ENCODE results near the gene MMEL1. TPM values are rescaled to one million over a fixed set of nuclear protein-coding genes. Genes with fewer than 3 reads are reported as not detected.
"Not testable (repeated sequence)": the region's sequence is repeated elsewhere in the genome, so short reads cannot be mapped to it uniquely, and the experiment has no call there.

MMEL1 gene
- 0.43 and 0.90 TPM in 2 replicates for total RNA-seq (2014; rRNA removed; shearing (Covaris generic))
- 0.57 and 0.71 TPM in 2 replicates for polyA plus RNA-seq (2016; fragmentation: Nextera tagmentation; extraction: Ambion mirVana)
- long read RNA-seq: 0 reads

GRCh38 chr1:2632561-2633361 lies at the start of gene MMEL1:
Gene MMEL1, minus strand, starts transcription at chr1:2633016. Its CDS starts 3,532 bp downstream, at chr1:2629484.
- H3K79me2 ChIP-seq (replicated peaks; ENCODE audit: insufficient read depth): no peaks in the 10 kb centered on the region
- H3K9me3 Mint-ChIP-seq: peaks cover 31% of the 10 kb centered on the region

DNA sequence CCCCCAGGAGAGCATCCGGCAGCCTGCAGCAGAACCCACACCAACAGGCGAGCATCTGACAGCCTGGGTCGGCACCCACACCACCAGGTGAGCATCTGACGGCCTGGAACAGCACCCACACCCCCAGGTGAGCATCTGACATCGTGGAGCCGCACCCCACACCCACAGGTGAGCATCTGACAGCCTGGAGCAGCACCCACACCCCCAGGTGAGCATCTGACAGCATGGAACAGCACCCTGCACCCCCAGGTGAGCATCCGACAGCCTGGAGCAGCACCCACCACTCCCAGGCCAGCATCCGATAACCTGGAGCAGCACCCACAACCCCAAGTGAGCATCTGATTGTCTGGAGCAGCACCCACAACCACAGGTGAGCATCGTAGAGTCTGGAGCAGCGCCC lies 43.9 kb upstream of the MMEL1 start:
- H3K79me2 ChIP-seq (replicated peaks; ENCODE audit: insufficient read depth); H3K4me3 Mint-ChIP-seq; H3K27ac ChIP-seq (ENCODE audit: low read depth); H3K9me2 ChIP-seq (ENCODE audit: insufficient read depth); H3K36me3 Mint-ChIP-seq (ENCODE audit: low read depth); H3F3A ChIP-seq (replicated peaks; ENCODE audit: low read depth); H3K4me3 ChIP-seq; H3K4me1 Mint-ChIP-seq; H2AFZ ChIP-seq; H3K27ac Mint-ChIP-seq; H3K27me3 Mint-ChIP-seq (ENCODE audit: insufficient read depth, low read depth, poor library complexity); H3K36me3 ChIP-seq (ENCODE audit: insufficient read depth); H3K27me3 ChIP-seq (ENCODE audit: insufficient read depth); ATAC-seq; H3K4me1 ChIP-seq (ENCODE audit: insufficient read depth); H4K20me1 ChIP-seq (replicated peaks; ENCODE audit: insufficient read depth); DNase-seq (ENCODE audit: low spot score); H3K4me2 ChIP-seq: not testable (repeated sequence)
- peaks cover 12% of the 10 kb centered on the region for H3K9me3 Mint-ChIP-seq

More at GRCh38 chr1:2632561-2633361, at the start of gene MMEL1:
- Histone ChIP-seq H3K4me3 (no peak within 1 kb of the TSS), H4K20me1 (replicated peaks; ENCODE audit: insufficient read depth) (no peaks in the 10 kb centered on the region), H3F3A (replicated peaks; ENCODE audit: low read depth) (peaks cover 10% of the 10 kb centered on the region; the same call in 1 of the 2 replicates), H3K27me3 (ENCODE audit: insufficient read depth) (peaks cover 34% of the 10 kb centered on the region), H3K9me2 (ENCODE audit: insufficient read depth) (no peaks in the 10 kb centered on the region), H3K36me3 (ENCODE audit: insufficient read depth) (no peaks in the 10 kb centered on the region), H2AFZ (peak within 1 kb of the TSS; percentile 84), H3K4me1 (ENCODE audit: insufficient read depth) (peaks cover 11% of the 10 kb centered on the region), H3K27ac (ENCODE audit: low read depth) (no peak within 1 kb of the TSS), H3K4me2 (0 out of 2 replicates have a peak within 1 kb of the TSS, but pooled peaks have one; percentile 51)
- DNase-seq (ENCODE audit: low spot score) (peak; percentile 55), ATAC-seq (peak; percentile 52)
- Mint-ChIP-seq H3K27me3 (ENCODE audit: insufficient read depth, low read depth, poor library complexity) (peaks cover 56% of the 10 kb centered on the region), H3K4me3 (no peak within 1 kb of the TSS), H3K27ac (no peak within 1 kb of the TSS), H3K4me1 (peaks cover 18% of the 10 kb centered on the region), H3K36me3 (ENCODE audit: low read depth) (peaks cover 17% of the 10 kb centered on the region)
- no peak for TF ChIP-seq POLR2AphosphoS5 (IDR thresholded peaks at IDR 0.05; ENCODE audit: low read depth)
- TF ChIP-seq NANOG (IDR thresholded peaks at IDR 0.05; ENCODE audit: borderline replicate concordance): no peak
- TF ChIP-seq, protein P1, sequence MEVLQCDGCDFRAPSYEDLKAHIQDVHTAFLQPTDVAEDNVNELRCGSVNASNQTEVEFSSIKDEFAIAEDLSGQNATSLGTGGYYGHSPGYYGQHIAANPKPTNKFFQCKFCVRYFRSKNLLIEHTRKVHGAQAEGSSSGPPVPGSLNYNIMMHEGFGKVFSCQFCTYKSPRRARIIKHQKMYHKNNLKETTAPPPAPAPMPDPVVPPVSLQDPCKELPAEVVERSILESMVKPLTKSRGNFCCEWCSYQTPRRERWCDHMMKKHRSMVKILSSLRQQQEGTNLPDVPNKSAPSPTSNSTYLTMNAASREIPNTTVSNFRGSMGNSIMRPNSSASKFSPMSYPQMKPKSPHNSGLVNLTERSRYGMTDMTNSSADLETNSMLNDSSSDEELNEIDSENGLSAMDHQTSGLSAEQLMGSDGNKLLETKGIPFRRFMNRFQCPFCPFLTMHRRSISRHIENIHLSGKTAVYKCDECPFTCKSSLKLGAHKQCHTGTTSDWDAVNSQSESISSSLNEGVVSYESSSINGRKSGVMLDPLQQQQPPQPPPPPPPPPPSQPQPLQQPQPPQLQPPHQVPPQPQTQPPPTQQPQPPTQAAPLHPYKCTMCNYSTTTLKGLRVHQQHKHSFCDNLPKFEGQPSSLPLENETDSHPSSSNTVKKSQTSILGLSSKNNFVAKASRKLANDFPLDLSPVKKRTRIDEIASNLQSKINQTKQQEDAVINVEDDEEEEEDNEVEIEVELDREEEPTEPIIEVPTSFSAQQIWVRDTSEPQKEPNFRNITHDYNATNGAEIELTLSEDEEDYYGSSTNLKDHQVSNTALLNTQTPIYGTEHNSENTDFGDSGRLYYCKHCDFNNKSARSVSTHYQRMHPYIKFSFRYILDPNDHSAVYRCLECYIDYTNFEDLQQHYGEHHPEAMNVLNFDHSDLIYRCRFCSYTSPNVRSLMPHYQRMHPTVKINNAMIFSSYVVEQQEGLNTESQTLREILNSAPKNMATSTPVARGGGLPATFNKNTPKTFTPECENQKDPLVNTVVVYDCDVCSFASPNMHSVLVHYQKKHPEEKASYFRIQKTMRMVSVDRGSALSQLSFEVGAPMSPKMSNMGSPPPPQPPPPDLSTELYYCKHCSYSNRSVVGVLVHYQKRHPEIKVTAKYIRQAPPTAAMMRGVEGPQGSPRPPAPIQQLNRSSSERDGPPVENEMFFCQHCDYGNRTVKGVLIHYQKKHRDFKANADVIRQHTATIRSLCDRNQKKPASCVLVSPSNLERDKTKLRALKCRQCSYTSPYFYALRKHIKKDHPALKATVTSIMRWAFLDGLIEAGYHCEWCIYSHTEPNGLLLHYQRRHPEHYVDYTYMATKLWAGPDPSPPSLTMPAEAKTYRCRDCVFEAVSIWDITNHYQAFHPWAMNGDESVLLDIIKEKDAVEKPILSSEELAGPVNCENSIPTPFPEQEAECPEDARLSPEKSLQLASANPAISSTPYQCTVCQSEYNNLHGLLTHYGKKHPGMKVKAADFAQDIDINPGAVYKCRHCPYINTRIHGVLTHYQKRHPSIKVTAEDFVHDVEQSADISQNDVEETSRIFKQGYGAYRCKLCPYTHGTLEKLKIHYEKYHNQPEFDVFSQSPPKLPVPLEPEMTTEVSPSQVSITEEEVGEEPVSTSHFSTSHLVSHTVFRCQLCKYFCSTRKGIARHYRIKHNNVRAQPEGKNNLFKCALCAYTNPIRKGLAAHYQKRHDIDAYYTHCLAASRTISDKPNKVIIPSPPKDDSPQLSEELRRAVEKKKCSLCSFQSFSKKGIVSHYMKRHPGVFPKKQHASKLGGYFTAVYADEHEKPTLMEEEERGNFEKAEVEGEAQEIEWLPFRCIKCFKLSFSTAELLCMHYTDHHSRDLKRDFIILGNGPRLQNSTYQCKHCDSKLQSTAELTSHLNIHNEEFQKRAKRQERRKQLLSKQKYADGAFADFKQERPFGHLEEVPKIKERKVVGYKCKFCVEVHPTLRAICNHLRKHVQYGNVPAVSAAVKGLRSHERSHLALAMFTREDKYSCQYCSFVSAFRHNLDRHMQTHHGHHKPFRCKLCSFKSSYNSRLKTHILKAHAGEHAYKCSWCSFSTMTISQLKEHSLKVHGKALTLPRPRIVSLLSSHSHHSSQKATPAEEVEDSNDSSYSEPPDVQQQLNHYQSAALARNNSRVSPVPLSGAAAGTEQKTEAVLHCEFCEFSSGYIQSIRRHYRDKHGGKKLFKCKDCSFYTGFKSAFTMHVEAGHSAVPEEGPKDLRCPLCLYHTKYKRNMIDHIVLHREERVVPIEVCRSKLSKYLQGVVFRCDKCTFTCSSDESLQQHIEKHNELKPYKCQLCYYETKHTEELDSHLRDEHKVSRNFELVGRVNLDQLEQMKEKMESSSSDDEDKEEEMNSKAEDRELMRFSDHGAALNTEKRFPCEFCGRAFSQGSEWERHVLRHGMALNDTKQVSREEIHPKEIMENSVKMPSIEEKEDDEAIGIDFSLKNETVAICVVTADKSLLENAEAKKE (CRISPR knock-in tag; IDR thresholded peaks at IDR 0.05): no peak
- no peak for TF ChIP-seq ZNF331 (CRISPR knock-in tag; IDR thresholded peaks at IDR 0.05; ENCODE audit: low read depth)
- no peak for TF ChIP-seq EZH2 (IDR thresholded peaks at IDR 0.05; ENCODE audit: low read depth, unreplicated experiment)
- no peak for TF ChIP-seq EZH2phosphoT487 (IDR thresholded peaks at IDR 0.05; ENCODE audit: unreplicated experiment)
- no peak for TF ChIP-seq JUNB (IDR thresholded peaks at IDR 0.05; ENCODE audit: unreplicated experiment)
- no peak for TF ChIP-seq STAT1 (IDR thresholded peaks at IDR 0.05; ENCODE audit: unreplicated experiment)
- TF ChIP-seq ETS1 (IDR thresholded peaks at IDR 0.05): no peak

DNA sequence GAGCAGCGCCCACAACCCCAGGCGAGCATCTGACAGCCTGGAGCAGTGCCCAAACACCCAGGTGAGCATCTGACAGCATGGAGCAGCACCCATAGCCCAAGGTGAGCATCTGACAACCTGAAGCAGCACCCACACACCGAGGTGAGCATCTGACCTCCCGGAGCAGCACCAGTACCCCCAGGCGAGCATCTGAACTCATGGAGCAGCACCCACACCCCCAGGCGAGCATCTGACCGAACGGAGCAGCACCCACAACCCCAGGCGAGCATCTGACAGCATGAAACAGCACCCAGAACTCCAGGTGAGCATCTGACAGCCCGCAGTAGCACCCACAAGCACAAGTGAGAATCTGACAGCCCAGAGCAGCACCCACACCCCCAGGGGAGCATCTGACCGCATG lies 38.8 kb upstream of the MMEL1 start:
- H3K27ac Mint-ChIP-seq; DNase-seq (ENCODE audit: low spot score); H3K4me2 ChIP-seq; H3F3A ChIP-seq (replicated peaks; ENCODE audit: low read depth); H3K27ac ChIP-seq (ENCODE audit: low read depth); H3K79me2 ChIP-seq (replicated peaks; ENCODE audit: insufficient read depth); H3K9me2 ChIP-seq (ENCODE audit: insufficient read depth); H3K4me3 Mint-ChIP-seq; ATAC-seq; H3K4me1 ChIP-seq (ENCODE audit: insufficient read depth); H4K20me1 ChIP-seq (replicated peaks; ENCODE audit: insufficient read depth); H3K27me3 ChIP-seq (ENCODE audit: insufficient read depth); H3K4me1 Mint-ChIP-seq; H3K4me3 ChIP-seq; H3K27me3 Mint-ChIP-seq (ENCODE audit: insufficient read depth, low read depth, poor library complexity); H2AFZ ChIP-seq; H3K36me3 ChIP-seq (ENCODE audit: insufficient read depth); H3K36me3 Mint-ChIP-seq (ENCODE audit: low read depth); H3K9me3 Mint-ChIP-seq: not testable (repeated sequence)

Data from GM23338 (cell line).